Right lobe of liver (tissue), 6 donors: Measurements from ENCODE around the gene CD63. TPM values are rescaled to one million over a fixed set of nuclear protein-coding genes. Genes with fewer than 3 reads are reported as not detected.

Source experiments
- ATAC-seq, 4 donors: fragments of 200-7000 bp; cut with Tn5 transposase; one replicate each; pipeline ENCODE4 v1.9.1; 2020; ENCODE audit warnings: mild to moderate bottlenecking in 4 of 4, moderate library complexity in 4 of 4
- DNase-seq, 3 donors: peaks; one replicate each; pipeline ENCODE4 v3.0.0-alpha.2; 2020
- H3K27ac ChIP-seq, 3 donors: fragments of 200-600 bp; one replicate each; pipeline ENCODE4 v1.8.0; 2022
- H3K27me3 ChIP-seq, 2 donors: fragments of 200-600 bp; one replicate each; pipeline ENCODE4 v1.8.0; 2022
- H3K36me3 ChIP-seq, 4 donors: fragments of 200-600 bp; sonication (generic) in 1 of 4; one replicate each; pipeline versions ENCODE4 v1.5.1 to v1.8.0; 2017 to 2022; ENCODE audit warnings: control low read depth in 1 of 4
- H3K4me1 ChIP-seq, 4 donors: fragments of 200-600 bp; sonication (generic) in 1 of 4; one replicate each; pipeline versions ENCODE4 v1.5.1 to v1.8.0; 2017 to 2022; ENCODE audit warnings: control low read depth in 1 of 4
- H3K4me3 ChIP-seq, 3 donors: fragments of 200-600 bp; one replicate each; pipeline ENCODE4 v1.8.0; 2022
- H3K9me3 ChIP-seq, 4 donors: fragments of 200-600 bp; sonication (generic) in 1 of 4; one replicate each; pipeline versions ENCODE4 v1.5.1 to v1.8.0; 2017 to 2022; ENCODE audit warnings: control low read depth in 1 of 4
- POLR2A ChIP-seq: fragments of 450-650 bp; IDR thresholded peaks from one replicate; pipeline ENCODE4 v1.6.1; 2017; ENCODE audit warnings: antibody characterized with exemption, mild to moderate bottlenecking
- WGBS: methylation state at CpG from one replicate; pipeline ENCODE4 v1.1.6; 2018; ENCODE audit warnings: low coverage, low lambda C conversion rate; ENCODE audit not compliant: insufficient coverage; ENCODE audit errors: missing lambda C conversion rate; 5-methylcytosine and 5-hydroxymethylcytosine counted together
- intact Hi-C, 2 donors: fragments of 100-400 bp; cut with DNase I; formaldehyde crosslinking; loops; one replicate each; pipeline versions ENCODE4 v1.11.2 to v1.14.1; 2022
- total RNA-seq, 6 experiments: library from RNA; depleted of rRNA in 2 of 6; stranded (reverse); fragments of >200 nt in 2 of 6; fragmentation: NEBNext Ultra II Directional in 3 of 6; extraction: Animal tissue kit (Norgen Biotek cat#: 25700) in 3 of 6; gene quantifications; one replicate each; pipeline versions ENCODE4 v1.1.0 to v1.2.4, GENCODE V29; 2016 to 2023
- TF ChIP-seq, protein P1 (sequence below), 4 donors: fragments of 200-600 bp in 3 of 4; fragments of 450-650 bp in 1 of 4; IDR thresholded peaks; one replicate each; pipeline versions ENCODE4 v1.5.1 to v1.8.0; 2016 to 2022; ENCODE audit warnings: antibody characterized with exemption in 4 of 4, mild to moderate bottlenecking in 2 of 4
- donor health status: DM: no; HTN: yes; CAD: no.
- donor health status: DM: no; HTN: no; CAD: no.
- donor health status: DM: no; HTN: no; CAD: no.
- donor health status: DM: no; HTN: yes; CAD: no.
- donor health status: DM: no; HTN: yes; CAD: no.

The CD63 gene
- total RNA-seq, 6 experiments from 2014 or later = 213 to 556 (median 317) TPM

DNA sequence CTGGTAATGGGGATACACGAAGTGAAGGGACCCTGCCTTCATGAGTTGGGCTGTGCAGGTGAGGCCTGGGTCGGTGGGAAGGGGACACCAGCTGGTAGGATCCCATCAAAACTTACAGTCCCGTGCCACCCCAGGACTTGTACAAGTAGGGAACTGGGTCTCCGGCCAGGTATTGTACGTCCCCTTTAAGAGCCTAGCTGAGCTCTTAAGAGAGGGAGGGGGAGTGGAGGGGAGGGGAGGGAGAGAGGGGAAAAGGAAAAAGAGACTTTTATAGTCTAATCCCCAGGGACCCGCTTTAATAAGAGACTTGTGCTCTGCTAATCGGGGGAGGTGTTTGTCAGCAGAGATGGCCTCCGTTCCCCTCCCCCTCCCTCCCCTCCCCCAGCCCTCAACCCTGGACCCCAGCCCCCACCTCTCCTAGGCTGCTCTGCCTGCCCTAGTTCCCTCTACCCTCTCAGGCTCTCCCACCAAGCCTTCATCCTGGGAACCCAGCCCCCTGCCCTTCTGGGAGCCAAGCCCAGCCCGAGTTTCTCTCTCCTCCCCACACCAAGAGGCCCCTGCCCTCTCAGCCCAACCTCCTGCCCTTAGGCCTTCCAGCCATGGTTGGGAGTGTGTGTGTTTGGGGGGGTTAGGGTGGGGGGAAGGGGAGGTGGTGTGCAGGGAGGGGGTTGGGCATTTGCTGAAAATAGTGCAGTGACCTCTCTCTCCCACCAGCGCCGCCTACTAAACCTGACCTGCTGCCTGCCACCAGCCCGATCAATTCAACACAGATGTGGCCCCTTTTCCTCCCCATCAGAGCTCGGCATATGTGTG lies 16.8 kb upstream of the CD63 start:
- peak in 2 of 4 donors; percentile 9 to 12 for ATAC-seq
- peaks cover 0 to 8% (median 0%) of the 10 kb centered on the region in 4 donors for H3K4me1 ChIP-seq
- TF ChIP-seq, protein P1, sequence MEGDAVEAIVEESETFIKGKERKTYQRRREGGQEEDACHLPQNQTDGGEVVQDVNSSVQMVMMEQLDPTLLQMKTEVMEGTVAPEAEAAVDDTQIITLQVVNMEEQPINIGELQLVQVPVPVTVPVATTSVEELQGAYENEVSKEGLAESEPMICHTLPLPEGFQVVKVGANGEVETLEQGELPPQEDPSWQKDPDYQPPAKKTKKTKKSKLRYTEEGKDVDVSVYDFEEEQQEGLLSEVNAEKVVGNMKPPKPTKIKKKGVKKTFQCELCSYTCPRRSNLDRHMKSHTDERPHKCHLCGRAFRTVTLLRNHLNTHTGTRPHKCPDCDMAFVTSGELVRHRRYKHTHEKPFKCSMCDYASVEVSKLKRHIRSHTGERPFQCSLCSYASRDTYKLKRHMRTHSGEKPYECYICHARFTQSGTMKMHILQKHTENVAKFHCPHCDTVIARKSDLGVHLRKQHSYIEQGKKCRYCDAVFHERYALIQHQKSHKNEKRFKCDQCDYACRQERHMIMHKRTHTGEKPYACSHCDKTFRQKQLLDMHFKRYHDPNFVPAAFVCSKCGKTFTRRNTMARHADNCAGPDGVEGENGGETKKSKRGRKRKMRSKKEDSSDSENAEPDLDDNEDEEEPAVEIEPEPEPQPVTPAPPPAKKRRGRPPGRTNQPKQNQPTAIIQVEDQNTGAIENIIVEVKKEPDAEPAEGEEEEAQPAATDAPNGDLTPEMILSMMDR (IDR thresholded peaks at IDR 0.05) = no peak
- no peak for TF ChIP-seq POLR2A
- no peaks in the 10 kb centered on the region for H3K27me3 ChIP-seq
- H3K27ac ChIP-seq = no peak overlapping the region
- no peaks in the 10 kb centered on the region for H3K36me3 ChIP-seq
- DNase-seq = no peak
- WGBS = 26% methylated on average over 13 of the region's 13 CpGs
- H3K9me3 ChIP-seq = no peaks in the 10 kb centered on the region
- no peak overlapping the region for H3K4me3 ChIP-seq
- intact Hi-C loops = loop anchor here in 1 of 2 donors (10.0 kb wide), 2 partner anchors 49 to 189 kb away; partner anchors contain the start of gene DGKA

DNA sequence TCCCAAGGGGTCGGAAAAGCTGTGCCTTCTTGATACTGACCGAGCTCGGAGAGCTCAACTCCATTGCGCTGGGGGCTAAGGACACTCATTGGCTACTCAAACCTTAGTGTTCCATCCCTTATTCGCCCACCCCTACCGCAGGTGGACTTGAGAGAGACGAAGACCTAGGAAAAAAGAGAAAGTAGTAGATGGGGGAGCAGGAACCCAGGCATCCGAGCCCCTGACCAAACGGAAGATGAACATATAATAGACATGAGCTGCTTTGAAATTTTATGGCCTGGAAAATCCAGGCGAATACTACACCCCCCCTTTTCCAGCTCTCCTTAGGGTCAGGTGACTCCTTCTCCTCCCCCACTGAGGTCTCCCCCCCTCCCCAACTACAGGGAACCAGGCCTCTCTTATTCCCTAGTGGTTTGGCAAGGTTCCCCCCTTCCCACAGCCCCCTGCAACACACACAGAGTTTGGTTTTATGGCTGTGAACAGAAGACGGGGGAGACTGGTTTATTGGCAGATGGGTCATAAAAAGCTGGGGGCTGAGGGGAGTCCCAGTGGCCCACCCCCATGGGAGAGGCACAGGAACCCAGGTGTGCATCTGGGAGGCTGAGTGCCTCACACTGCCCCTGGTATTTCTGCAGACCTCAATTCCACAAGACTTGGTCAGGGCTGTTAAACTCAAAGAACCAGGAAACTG lies 15.7 kb upstream of the CD63 start:
- H3K4me3 ChIP-seq = peak overlapping the region in 2 of 3 donors; percentile 48 to 52
- H3K27ac ChIP-seq = no peak overlapping the region
- no peaks in the 10 kb centered on the region for H3K9me3 ChIP-seq
- WGBS = 38% methylated on average over 11 of the region's 11 CpGs
- intact Hi-C loops = loop anchor here (5.0 to 10.0 kb wide), 3 partner anchors 50 to 193 kb away; partner anchors contain the start of gene DGKA (in 1 of the 2)
- no peaks in the 10 kb centered on the region for H3K36me3 ChIP-seq
- ATAC-seq (no peak), DNase-seq (no peak)
- H3K4me1 ChIP-seq = peaks cover 0 to 8% (median 0%) of the 10 kb centered on the region in 4 donors
- no peaks in the 10 kb centered on the region for H3K27me3 ChIP-seq
- TF ChIP-seq POLR2A = no peak
- TF ChIP-seq, protein P1 (IDR thresholded peaks at IDR 0.05) = no peak

DNA sequence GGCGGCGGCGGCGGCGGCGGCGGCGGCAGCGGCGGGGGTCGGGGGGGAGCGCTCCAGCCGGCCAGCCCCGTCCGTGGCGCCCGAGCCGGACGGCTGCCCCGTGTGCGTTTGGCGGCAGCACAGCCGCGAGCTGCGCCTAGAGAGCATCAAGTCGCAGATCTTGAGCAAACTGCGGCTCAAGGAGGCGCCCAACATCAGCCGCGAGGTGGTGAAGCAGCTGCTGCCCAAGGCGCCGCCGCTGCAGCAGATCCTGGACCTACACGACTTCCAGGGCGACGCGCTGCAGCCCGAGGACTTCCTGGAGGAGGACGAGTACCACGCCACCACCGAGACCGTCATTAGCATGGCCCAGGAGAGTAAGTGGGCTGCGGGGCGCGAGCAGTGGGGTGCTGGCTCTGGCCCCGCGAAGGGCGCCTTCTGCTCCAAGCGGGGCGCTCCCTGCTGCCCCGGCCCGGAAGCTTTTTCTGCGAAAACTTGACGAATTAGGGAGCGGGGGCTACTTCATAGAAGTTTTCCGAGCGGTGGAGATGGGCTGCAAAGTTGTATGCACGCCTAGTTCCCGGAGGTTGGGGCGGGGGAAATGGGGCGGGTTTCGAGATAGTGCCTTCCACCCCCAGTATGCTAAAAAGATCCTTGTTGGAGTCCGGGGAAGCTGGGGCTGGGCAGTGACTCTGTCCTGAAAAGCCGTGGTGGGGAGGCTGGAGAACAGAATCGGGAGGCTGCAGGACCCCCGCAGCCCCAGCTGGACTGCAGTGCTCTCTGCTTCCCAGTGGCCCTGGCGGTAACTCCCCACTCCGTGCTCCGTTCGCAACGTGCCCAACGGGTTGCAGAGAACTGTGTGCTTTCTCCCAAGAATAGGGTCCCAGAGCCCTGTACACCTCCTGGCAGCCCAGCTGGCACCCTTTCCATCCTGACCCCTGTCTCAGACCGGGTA lies 14.9 kb upstream of the CD63 start:
- peak; percentile 19 to 39 (median 28) for ATAC-seq
- peak in 1 of 3 donors; percentile 43 for DNase-seq
- no peaks in the 10 kb centered on the region for H3K27me3 ChIP-seq
- intact Hi-C loops = loop anchor here (5.0 to 10.0 kb wide), 3 partner anchors 51 to 194 kb away; partner anchors contain the start of gene DGKA (in 1 of the 2)
- WGBS = 4% methylated on average over 20 of the region's 73 CpGs
- no peaks in the 10 kb centered on the region for H3K9me3 ChIP-seq
- TF ChIP-seq, protein P1 (IDR thresholded peaks at IDR 0.05) = no peak
- TF ChIP-seq POLR2A = no peak
- no peaks in the 10 kb centered on the region for H3K36me3 ChIP-seq
- H3K4me3 ChIP-seq = peak overlapping the region; percentile 32 to 52 (median 48)
- H3K27ac ChIP-seq = peak overlapping the region in 1 of 3 donors; percentile 26
- H3K4me1 ChIP-seq = peaks cover 0 to 8% (median 0%) of the 10 kb centered on the region in 4 donors
